HEK293 (cell line): ENCODE measurements around the gene CREBL2.

Experiments
- CTCF ChIA-PET: fragments of 350-600 bp; formaldehyde crosslinking; extraction: SDS; loops from one replicate; lab custom pipeline; 2021; ENCODE audit warnings: antibody characterized with exemption; lab: Yijun Ruan, JAX
- POLR2A ChIA-PET: fragments of 300-600 bp; formaldehyde crosslinking; extraction: SDS; loops from one replicate; lab custom pipeline; 2020; ENCODE audit warnings: antibody characterized with exemption, inconsistent platforms; lab: Yijun Ruan, JAX
- H3K27ac ChIP-seq: fragments of 200-500 bp; sonication (Bioruptor generic); 2 replicates; pipeline ENCODE4 v1.5.1; 2014; ENCODE audit warnings: low read depth, low read length, control low read depth, inconsistent platforms; ENCODE audit errors: extremely low read depth
- H3K36me3 ChIP-seq, 2 experiments: fragments of 200-500 bp in 1 of 2; sonication (Bioruptor generic) in 1 of 2; 1 replicate in 1 of 2; 2 replicates in 1 of 2; pipeline ENCODE4 v1.5.1; 2014 to 2017; ENCODE audit warnings: inconsistent platforms in 2 of 2, low read length in 2 of 2; ENCODE audit not compliant: control insufficient read depth in 2 of 2, insufficient read depth in 1 of 2
- H3K4me1 ChIP-seq: fragments of 200-500 bp; sonication (Bioruptor generic); 2 replicates; pipeline ENCODE4 v1.5.1; 2014; ENCODE audit warnings: mild to moderate bottlenecking, low read length, inconsistent platforms; ENCODE audit not compliant: control insufficient read depth, insufficient read depth
- H3K4me3 ChIP-seq: 2 replicates; pipeline ENCODE4 v1.5.1; 2011; ENCODE audit warnings: low read depth, mild to moderate bottlenecking, control low read depth, low read length, moderate library complexity
- H3K9me3 ChIP-seq: fragments of 200-500 bp; sonication (Bioruptor generic); 2 replicates; pipeline ENCODE4 v1.5.1; 2014; ENCODE audit warnings: low read depth, low read length, inconsistent platforms; ENCODE audit not compliant: control insufficient read depth, insufficient read depth
- AEBP2 ChIP-seq: fragments of 450-650 bp; formaldehyde crosslinking; IDR thresholded peaks from 2 replicates; pipeline ENCODE4 v1.5.1; 2016; ENCODE audit warnings: missing biosample characterization, missing genetic modification characterization, borderline replicate concordance
- ZBTB1 ChIP-seq: fragments of 450-650 bp; formaldehyde crosslinking; IDR thresholded peaks from 2 replicates; pipeline ENCODE4 v1.5.1; 2016; ENCODE audit warnings: missing biosample characterization, missing genetic modification characterization
- ZBTB20 ChIP-seq: fragments of 450-650 bp; formaldehyde crosslinking; IDR thresholded peaks from 2 replicates; pipeline ENCODE4 v1.5.1; 2016; ENCODE audit warnings: missing biosample characterization, missing genetic modification characterization
- ZFP37 ChIP-seq: fragments of 450-650 bp; formaldehyde crosslinking; IDR thresholded peaks from 2 replicates; pipeline ENCODE4 v1.5.1; 2016; ENCODE audit warnings: missing biosample characterization, missing genetic modification characterization
- ZIC2 ChIP-seq: fragments of 450-650 bp; formaldehyde crosslinking; IDR thresholded peaks from 2 replicates; pipeline ENCODE4 v1.5.1; 2016; ENCODE audit warnings: missing biosample characterization, missing genetic modification characterization
- ZNF114 ChIP-seq: fragments of 450-650 bp; formaldehyde crosslinking; IDR thresholded peaks from 2 replicates; pipeline ENCODE4 v1.5.0; 2017; ENCODE audit warnings: missing biosample characterization, missing genetic modification characterization
- ZNF223 ChIP-seq: fragments of 450-650 bp; formaldehyde crosslinking; IDR thresholded peaks from 2 replicates; pipeline ENCODE4 v1.5.1; 2016; ENCODE audit warnings: missing biosample characterization, missing genetic modification characterization
- ZNF274 ChIP-seq, 2 experiments: fragments of 200-500 bp in 1 of 2; fragments of 450-650 bp in 1 of 2; sonication (Bioruptor generic) in 1 of 2; formaldehyde crosslinking in 1 of 2; IDR thresholded peaks; 2 replicates each; pipeline versions ENCODE4 v1.5.1 to v1.6.1; 2014 to 2016; ENCODE audit warnings: borderline replicate concordance in 1 of 2, inconsistent platforms in 1 of 2, low read length in 1 of 2, missing biosample characterization in 1 of 2, missing genetic modification characterization in 1 of 2
- ZNF280D ChIP-seq: fragments of 450-650 bp; formaldehyde crosslinking; IDR thresholded peaks from 2 replicates; pipeline ENCODE4 v1.5.1; 2016; ENCODE audit warnings: missing biosample characterization, missing genetic modification characterization
- ZNF404 ChIP-seq: fragments of 450-650 bp; formaldehyde crosslinking; IDR thresholded peaks from 2 replicates; pipeline ENCODE4 v1.5.1; 2017; ENCODE audit warnings: missing biosample characterization, missing genetic modification characterization
- ZNF561 ChIP-seq: fragments of 450-650 bp; IDR thresholded peaks from 2 replicates; pipeline ENCODE4 v1.5.1; 2018; ENCODE audit warnings: missing biosample characterization, missing genetic modification characterization, borderline replicate concordance
- ZNF571 ChIP-seq: fragments of 450-650 bp; formaldehyde crosslinking; IDR thresholded peaks from 2 replicates; pipeline ENCODE4 v1.5.0; 2017; ENCODE audit warnings: missing biosample characterization, missing genetic modification characterization
- ZNF654 ChIP-seq: fragments of 450-650 bp; formaldehyde crosslinking; IDR thresholded peaks from 2 replicates; pipeline ENCODE4 v1.5.1; 2016; ENCODE audit warnings: low read depth, missing biosample characterization, missing genetic modification characterization
- ZNF670 ChIP-seq: fragments of 450-650 bp; formaldehyde crosslinking; IDR thresholded peaks from 2 replicates; pipeline ENCODE4 v1.5.1; 2016; ENCODE audit warnings: missing biosample characterization, missing genetic modification characterization, low read depth
- ZXDB ChIP-seq: fragments of 450-650 bp; formaldehyde crosslinking; IDR thresholded peaks from 2 replicates; pipeline ENCODE4 v1.5.1; 2016; ENCODE audit warnings: missing biosample characterization, missing genetic modification characterization
- TF ChIP-seq, protein P1 (sequence below): fragments of 450-650 bp; formaldehyde crosslinking; IDR thresholded peaks from 2 replicates; pipeline ENCODE4 v1.5.1; 2016; ENCODE audit warnings: missing biosample characterization, missing genetic modification characterization
- TF ChIP-seq, protein P2 (sequence below): fragments of 450-650 bp; formaldehyde crosslinking; IDR thresholded peaks from 2 replicates; pipeline ENCODE4 v1.5.1; 2016; ENCODE audit warnings: missing biosample characterization, missing genetic modification characterization
- TF ChIP-seq, protein P3 (sequence below): fragments of 450-650 bp; IDR thresholded peaks from 2 replicates; pipeline ENCODE4 v1.5.1; 2018; ENCODE audit warnings: missing biosample characterization, missing genetic modification characterization
- TF ChIP-seq, protein P4 (sequence below): fragments of 450-650 bp; formaldehyde crosslinking; IDR thresholded peaks from 2 replicates; pipeline ENCODE4 v1.5.1; 2017; ENCODE audit warnings: missing biosample characterization, missing genetic modification characterization
- TF ChIP-seq, protein P5 (sequence below): fragments of 450-650 bp; formaldehyde crosslinking; IDR thresholded peaks from 2 replicates; pipeline ENCODE4 v1.5.1; 2016; ENCODE audit warnings: missing biosample characterization, missing genetic modification characterization

CREBL2 gene

GRCh38 chr12:12630850-12631249, 19.2 kb downstream of the CREBL2 start (continued):
- TF ChIP-seq ZIC2 (no peak), ZNF561 (tag by site-specific recombination) (no peak), ZNF280D (tag by site-specific recombination) (no peak), ZNF114 (tag by site-specific recombination) (no peak), ZBTB20 (tag by site-specific recombination) (no peak), ZNF223 (tag by site-specific recombination) (no peak), ZNF654 (no peak), ZNF670 (tag by site-specific recombination) (no peak)
- TF ChIP-seq, protein P1, sequence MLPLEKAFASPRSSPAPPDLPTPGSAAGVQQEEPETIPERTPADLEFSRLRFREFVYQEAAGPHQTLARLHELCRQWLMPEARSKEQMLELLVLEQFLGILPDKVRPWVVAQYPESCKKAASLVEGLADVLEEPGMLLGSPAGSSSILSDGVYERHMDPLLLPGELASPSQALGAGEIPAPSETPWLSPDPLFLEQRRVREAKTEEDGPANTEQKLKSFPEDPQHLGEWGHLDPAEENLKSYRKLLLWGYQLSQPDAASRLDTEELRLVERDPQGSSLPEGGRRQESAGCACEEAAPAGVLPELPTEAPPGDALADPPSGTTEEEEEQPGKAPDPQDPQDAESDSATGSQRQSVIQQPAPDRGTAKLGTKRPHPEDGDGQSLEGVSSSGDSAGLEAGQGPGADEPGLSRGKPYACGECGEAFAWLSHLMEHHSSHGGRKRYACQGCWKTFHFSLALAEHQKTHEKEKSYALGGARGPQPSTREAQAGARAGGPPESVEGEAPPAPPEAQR (tag by site-specific recombination): no peak
- TF ChIP-seq, protein P2, sequence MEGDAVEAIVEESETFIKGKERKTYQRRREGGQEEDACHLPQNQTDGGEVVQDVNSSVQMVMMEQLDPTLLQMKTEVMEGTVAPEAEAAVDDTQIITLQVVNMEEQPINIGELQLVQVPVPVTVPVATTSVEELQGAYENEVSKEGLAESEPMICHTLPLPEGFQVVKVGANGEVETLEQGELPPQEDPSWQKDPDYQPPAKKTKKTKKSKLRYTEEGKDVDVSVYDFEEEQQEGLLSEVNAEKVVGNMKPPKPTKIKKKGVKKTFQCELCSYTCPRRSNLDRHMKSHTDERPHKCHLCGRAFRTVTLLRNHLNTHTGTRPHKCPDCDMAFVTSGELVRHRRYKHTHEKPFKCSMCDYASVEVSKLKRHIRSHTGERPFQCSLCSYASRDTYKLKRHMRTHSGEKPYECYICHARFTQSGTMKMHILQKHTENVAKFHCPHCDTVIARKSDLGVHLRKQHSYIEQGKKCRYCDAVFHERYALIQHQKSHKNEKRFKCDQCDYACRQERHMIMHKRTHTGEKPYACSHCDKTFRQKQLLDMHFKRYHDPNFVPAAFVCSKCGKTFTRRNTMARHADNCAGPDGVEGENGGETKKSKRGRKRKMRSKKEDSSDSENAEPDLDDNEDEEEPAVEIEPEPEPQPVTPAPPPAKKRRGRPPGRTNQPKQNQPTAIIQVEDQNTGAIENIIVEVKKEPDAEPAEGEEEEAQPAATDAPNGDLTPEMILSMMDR (tag by site-specific recombination): no peak
- TF ChIP-seq, all 188 proteins: peak for 0

DNA sequence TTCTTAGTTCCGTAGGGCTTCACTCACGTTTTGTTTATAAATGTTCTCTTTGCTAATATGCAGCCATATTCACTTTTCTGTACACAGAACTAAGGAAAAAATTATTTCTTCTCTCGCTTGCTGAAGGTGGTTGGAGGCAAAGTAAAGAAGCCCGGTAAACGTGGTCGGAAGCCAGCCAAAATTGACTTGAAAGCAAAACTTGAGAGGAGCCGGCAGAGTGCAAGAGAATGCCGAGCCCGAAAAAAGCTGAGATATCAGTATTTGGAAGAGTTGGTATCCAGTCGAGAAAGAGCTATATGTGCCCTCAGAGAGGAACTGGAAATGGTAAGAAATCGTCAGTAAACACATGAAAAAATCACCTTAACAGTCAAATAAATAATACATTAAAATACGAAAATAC, 24.0 kb downstream of the CREBL2 start:
- Histone ChIP-seq H3K4me3 (no peak overlapping the region), H3K9me3 (no peaks in the 10 kb centered on the region), H3K36me3 (peaks cover 0 to 40% of the 10 kb centered on the region in 2 experiments; a peak in 2 of 3 replicates), H3K4me1 (peaks cover 10% of the 10 kb centered on the region), H3K27ac (no peak overlapping the region)
- ChIA-PET POLR2A (interaction anchor here (0.7 kb wide), 1 partner anchor 59 kb away, joined by 3 read pairs; no protein-coding TSS in a partner anchor), CTCF (no interaction called here)
- no peak for TF ChIP-seq ZNF274 (IDR thresholded peaks at IDR 0.05; ENCODE audit: low read length)
- no peak for TF ChIP-seq ZNF274 (tag by site-specific recombination; IDR thresholded peaks at IDR 0.05; ENCODE audit: borderline replicate concordance)
- TF ChIP-seq, protein P3, sequence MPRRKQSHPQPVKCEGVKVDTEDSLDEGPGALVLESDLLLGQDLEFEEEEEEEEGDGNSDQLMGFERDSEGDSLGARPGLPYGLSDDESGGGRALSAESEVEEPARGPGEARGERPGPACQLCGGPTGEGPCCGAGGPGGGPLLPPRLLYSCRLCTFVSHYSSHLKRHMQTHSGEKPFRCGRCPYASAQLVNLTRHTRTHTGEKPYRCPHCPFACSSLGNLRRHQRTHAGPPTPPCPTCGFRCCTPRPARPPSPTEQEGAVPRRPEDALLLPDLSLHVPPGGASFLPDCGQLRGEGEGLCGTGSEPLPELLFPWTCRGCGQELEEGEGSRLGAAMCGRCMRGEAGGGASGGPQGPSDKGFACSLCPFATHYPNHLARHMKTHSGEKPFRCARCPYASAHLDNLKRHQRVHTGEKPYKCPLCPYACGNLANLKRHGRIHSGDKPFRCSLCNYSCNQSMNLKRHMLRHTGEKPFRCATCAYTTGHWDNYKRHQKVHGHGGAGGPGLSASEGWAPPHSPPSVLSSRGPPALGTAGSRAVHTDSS (tag by site-specific recombination): no peak
- TF ChIP-seq, protein P4, sequence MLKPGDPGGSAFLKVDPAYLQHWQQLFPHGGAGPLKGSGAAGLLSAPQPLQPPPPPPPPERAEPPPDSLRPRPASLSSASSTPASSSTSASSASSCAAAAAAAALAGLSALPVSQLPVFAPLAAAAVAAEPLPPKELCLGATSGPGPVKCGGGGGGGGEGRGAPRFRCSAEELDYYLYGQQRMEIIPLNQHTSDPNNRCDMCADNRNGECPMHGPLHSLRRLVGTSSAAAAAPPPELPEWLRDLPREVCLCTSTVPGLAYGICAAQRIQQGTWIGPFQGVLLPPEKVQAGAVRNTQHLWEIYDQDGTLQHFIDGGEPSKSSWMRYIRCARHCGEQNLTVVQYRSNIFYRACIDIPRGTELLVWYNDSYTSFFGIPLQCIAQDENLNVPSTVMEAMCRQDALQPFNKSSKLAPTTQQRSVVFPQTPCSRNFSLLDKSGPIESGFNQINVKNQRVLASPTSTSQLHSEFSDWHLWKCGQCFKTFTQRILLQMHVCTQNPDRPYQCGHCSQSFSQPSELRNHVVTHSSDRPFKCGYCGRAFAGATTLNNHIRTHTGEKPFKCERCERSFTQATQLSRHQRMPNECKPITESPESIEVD: no peak
- no peak for TF ChIP-seq ZXDB (tag by site-specific recombination)
- TF ChIP-seq ZNF114 (tag by site-specific recombination): no peak
- no peak for TF ChIP-seq ZNF571 (tag by site-specific recombination)
- no peak for TF ChIP-seq ZFP37 (tag by site-specific recombination)
- TF ChIP-seq AEBP2 (tag by site-specific recombination): no peak
- no peak for TF ChIP-seq ZBTB1 (tag by site-specific recombination)
- TF ChIP-seq, protein P5, sequence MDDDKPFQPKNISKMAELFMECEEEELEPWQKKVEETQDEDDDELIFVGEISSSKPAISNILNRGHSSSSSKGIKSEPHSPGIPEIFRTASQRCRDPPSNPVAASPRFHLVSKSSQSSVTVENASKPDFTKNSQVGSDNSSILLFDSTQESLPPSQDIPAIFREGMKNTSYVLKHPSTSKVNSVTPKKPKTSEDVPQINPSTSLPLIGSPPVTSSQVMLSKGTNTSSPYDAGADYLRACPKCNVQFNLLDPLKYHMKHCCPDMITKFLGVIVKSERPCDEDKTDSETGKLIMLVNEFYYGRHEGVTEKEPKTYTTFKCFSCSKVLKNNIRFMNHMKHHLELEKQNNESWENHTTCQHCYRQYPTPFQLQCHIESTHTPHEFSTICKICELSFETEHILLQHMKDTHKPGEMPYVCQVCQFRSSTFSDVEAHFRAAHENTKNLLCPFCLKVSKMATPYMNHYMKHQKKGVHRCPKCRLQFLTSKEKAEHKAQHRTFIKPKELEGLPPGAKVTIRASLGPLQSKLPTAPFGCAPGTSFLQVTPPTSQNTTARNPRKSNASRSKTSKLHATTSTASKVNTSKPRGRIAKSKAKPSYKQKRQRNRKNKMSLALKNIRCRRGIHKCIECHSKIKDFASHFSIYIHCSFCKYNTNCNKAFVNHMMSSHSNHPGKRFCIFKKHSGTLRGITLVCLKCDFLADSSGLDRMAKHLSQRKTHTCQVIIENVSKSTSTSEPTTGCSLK (tag by site-specific recombination): no peak
- TF ChIP-seq ZNF404: no peak
